GM21390 (cell line): ENCODE results near the gene TBCE.
"Not testable (repeated sequence)": the region's sequence is repeated elsewhere in the genome, so short reads cannot be mapped to it uniquely, and the experiment has no call there.

Experiments used
- ATAC-seq: cut with Tn5 transposase; IDR thresholded peaks from one replicate; pipeline ENCODE4 v1.9.1; 2021; ENCODE audit not compliant: unreplicated experiment

Gene TBCE

DNA sequence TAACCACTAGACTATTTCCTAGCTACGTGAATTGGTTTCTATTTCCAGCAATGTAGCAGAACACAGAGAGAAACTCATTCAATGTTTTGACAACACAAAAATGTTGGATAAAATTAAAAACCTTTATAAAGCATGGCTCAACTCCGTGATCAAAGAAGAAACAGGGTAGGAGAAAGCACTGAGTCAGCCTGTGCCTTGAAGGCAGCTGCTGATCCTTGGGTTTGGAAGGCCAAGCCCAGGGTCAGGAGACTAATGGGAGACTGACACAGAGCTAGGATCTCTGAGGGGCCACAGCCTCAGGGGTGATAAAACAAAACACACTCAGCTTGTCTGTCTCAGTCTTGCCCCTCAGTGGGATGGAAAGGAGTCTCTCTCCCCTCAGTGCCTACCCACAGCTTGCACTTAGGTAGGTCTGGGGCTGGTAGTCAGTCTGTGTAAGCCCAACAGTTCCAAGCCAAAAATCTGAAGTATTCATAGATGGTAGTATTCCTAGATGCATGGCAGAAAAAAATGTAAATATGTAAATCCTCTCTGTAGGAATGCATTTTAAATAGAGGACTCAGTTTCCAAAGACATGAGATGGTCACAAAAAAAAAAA lies 83.8 kb downstream of the TBCE start:
- no peak for ATAC-seq

- ATAC-seq, result no peak
These were observed 86.8 kb downstream of the TBCE start for GRCh38 chr1:235454021-235454420.

GRCh38 chr1:235455097-235455496 lies 87.9 kb downstream of the TBCE start:
- ATAC-seq, result no peak

DNA sequence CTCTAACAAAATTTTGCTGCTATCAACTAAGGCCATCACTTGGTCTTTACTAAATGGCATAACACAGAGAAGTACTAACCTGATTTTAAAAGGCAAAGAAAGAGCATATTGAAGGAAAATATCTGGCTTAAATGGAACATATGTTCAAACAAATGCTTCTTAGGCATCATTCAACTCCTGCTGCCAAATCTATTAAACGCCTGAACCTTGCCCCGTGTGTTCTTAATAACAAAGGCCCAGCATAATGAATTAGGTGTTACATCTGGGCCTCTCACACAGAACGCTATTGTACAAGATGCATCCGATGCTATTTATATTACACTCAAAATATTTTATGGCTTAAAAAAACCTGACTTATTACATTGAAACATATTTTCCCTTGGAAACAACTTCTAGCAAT lies 88.6 kb downstream of the TBCE start:
- ATAC-seq, result no peak

- not testable (repeated sequence) for ATAC-seq
These were observed 90.6 kb downstream of the TBCE start for GRCh38 chr1:235457856-235458255.

GRCh38 chr1:235460770-235461169 lies 93.5 kb downstream of the TBCE start:
- ATAC-seq, result no peak

DNA sequence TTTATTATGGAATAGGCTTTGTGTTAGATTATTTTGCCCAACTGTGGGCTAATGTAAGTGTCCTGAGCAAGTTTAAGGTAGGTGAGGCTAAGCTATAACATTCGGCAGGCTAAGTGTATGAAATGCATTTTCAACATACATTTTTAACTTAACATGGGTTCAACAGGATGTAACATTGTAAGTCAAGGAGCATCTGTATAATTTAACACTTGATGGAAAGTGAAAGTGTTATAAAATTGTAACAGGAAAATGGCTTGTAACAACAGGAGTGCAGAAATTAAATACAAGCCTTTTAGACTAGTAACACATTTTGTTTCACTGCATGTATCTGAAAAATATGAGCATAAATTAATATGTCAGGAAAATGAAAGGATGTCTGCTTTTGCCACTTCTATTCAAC lies 94.7 kb downstream of the TBCE start:
- no peak for ATAC-seq

DNA sequence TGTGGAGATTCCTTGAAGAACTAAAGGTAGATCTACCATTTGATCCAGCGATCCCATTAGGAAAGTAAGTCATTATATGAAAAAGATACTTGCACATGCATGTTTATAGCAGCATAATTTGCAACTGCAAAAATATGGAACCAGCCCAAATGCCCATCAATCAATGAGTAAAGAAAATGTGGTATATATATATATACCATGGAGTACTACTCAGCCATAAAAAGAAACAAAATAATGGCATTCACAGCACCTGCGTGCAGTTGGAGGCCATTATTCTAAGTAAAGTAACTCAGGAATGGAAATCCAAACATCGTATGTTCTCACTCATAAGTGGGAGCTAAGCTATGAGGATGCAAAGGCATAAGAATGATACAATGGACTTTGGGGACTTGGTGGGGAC lies 95.6 kb downstream of the TBCE start:
- ATAC-seq, result not testable (repeated sequence)

GRCh38 chr1:235465066-235465465 lies 97.8 kb downstream of the TBCE start:
- ATAC-seq, result no peak

DNA sequence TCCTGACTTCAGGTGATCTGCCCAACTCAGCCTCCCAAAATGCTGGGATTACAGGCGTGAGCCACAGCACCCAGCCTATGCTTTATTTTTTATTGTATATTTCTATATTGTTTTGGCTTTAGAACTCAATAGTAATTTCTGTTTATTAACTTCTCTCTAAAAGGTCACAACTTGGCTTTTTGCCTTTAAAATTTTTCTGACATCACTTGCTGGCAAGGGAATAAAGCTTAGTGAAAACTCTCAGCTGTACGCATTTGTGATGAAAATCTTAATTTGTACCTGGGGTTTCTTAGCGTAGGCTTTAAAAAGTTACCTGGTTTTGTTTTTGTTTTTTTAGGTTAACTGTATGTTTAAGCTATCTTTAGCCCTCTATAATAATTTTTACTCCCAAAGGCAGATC lies 100.8 kb downstream of the TBCE start:
- no peak for ATAC-seq

DNA sequence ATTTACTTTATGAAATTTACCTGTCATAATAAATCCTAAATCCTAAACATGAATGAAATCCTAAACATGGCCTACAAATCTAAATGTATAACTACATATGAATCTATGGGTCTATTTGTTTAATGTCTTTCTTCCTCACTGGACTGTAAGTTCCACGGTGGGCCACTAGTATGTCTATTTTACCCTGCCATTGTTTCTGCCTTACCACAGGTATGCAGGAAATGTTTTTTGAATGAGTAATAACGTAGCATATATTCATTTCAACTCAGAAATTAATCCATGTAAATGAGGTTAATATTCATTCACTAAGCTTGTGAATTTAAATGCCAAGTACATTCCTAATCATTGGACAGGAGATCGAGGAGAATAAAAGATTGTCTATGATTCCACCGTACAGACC lies 101.7 kb downstream of the TBCE start:
- no peak for ATAC-seq

- not testable (repeated sequence) for ATAC-seq
These were observed 102.7 kb downstream of the TBCE start for GRCh38 chr1:235469897-235470296.

DNA sequence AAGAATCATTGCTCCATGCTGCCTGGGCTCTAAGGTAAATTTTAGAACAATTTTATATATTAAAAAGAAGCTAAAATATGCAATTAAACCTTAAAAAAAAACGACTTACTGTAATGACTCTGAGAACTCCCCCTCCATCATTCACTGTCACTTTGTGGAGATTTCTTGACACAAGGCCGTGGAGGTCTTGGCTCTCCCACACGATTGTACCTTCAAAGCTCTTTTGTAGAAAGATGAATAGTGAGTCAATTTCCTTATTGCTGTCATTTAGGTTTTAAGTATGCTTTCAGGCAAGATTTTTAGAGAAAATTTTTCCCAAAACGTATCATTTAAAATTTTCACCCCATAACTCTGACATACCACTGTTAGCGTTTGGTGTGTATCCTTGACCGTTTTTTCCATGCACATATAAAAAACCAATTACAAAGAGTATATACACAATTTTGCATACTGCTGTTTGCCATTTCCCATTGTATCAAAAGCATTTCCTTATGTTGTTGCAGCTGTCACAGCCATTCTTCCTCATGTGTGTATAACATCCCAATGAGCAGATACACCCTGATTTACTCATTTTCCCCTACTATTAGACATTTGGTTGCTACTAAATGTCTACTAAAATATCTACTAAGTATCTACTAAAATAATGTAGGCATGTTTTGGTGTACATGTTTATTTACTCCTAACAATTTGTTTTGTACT lies 103.7 kb downstream of the TBCE start:
- no peak for ATAC-seq

DNA sequence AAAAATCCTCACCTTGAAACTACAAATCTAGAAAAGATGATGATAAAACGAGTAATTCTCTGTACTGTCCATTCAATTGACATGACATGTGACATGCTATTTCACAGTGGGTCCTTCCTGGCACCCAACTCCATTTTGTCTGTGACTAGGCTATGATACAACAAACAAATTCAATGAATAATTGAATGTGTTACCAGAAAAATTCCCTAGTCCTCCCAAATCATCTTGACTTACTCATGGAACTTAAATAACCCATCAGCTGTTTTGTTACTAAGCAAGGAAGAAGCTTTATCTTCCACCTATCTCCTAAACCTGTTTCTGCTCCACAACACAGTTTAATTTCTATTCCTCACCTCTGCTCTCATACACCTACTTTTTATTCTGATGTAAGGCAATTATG lies 106.6 kb downstream of the TBCE start:
- ATAC-seq, result no peak

GRCh38 chr1:235483090-235483489 lies 115.9 kb downstream of the TBCE start:
- ATAC-seq, result no peak

DNA sequence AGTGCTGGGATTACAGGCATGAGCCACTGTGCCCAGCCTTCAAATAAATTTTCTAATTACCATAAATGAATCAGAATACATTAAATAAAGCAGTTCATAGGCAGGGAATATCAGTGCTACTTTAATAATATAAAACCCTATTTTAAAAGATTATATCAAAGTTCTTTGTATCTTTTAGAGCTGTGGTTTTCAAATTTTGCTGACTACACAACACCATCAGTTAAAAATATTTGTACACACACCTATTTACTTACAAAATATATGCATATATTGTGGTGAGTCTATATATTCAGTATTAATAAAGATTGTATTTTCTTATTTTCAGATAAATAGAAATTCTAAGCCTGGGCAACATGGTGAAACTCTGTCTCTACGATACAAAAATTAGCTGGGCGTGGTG lies 118.3 kb downstream of the TBCE start:
- no peak for ATAC-seq

- ATAC-seq, result no peak
These were observed 119.1 kb downstream of the TBCE start for GRCh38 chr1:235486321-235486720.

- ATAC-seq, result no peak
These were observed 124.4 kb downstream of the TBCE start for GRCh38 chr1:235491644-235492043.

GRCh38 chr1:235494531-235494930 lies 127.3 kb downstream of the TBCE start:
- no peak for ATAC-seq

DNA sequence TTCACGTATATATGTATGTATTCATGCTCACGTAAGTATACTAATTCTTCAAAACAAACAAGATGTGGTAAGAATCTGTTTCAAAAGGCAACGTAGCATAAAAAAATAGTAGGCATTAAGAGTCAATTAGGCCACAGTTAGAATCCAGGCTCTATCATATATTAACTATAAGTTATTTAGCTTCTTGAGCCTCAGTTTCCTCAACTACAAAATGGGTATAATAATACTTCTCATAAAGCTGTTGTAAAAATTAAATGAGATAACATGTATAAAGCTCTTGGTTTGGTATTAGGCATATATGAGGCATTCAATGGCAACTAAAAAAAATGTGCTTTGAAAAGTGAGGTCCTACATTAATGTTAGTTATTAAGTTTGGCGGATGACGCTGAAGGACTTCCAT lies 127.8 kb downstream of the TBCE start:
- no peak for ATAC-seq

- ATAC-seq, result no peak
These were observed 128.3 kb downstream of the TBCE start for GRCh38 chr1:235495551-235495950.

DNA sequence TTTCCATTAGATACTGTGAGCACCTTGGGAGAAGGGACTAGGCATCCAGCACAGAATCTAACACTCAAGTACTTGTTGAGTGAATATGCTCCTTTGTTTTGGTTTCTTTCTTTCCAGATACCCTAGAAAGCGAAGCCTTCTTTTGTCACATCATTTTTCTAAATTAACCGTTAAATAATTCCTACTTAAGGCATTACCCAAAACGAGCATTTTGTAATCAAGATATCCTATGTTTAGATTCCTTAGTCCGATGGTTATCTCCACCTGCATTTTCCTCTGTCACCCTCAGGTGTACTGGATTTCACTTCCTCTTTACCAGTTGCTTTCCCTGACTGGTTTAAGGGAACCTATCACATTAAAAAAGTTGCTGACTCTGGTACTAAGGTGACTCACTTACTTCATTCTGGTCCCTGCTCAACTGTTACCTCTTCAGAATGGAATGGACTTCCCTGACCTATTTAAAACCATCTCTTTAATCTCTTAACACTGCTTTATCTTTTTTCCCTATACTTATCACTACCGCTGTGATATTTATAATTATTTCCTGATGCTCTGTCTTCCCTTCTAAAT lies 133.8 kb downstream of the TBCE start:
- ATAC-seq, result no peak
